K562 (cell line): ENCODE measurements around the gene BTNL8. TPM values are rescaled to one million over a fixed set of nuclear protein-coding genes. Genes with fewer than 3 reads are reported as not detected.

Experiments
- GATAD2B ChIP-seq: fragments of 450-650 bp; IDR thresholded peaks from 2 replicates; pipeline ENCODE4 v1.6.1; 2017; ENCODE audit warnings: mild to moderate bottlenecking, borderline replicate concordance
- ZNF133 ChIP-seq: fragments of 250-450 bp; sonication (Bioruptor Pico); IDR thresholded peaks from 2 replicates; pipeline ENCODE4 v1.4.0; 2020; ENCODE audit warnings: mild to moderate bottlenecking
- ZNF586 ChIP-seq: fragments of 450-650 bp; formaldehyde crosslinking; conservative IDR thresholded peaks from 2 replicates; pipeline ENCODE4 v1.4.0; 2020; ENCODE audit warnings: mild to moderate bottlenecking, moderate library complexity
- polyA plus RNA-seq, 8 experiments: library from polyadenylated mRNA; depleted of rRNA in 4 of 8; stranded (reverse) in 5 of 8; unstranded in 3 of 8; fragments of >200 nt; fragmentation: Nextera tagmentation in 2 of 8; fragmentation: Illumina TruSeq in 1 of 8; extraction: Ambion mirVana in 2 of 8; extraction: Trizol in 1 of 8; gene quantifications; 2 replicates each; pipeline versions ENCODE4 v1.2.1 to v1.2.3, GENCODE V29; 2011 to 2014; ENCODE audit warnings: inconsistent platforms in 1 of 8, missing spikeins in 1 of 8
- total RNA-seq, 7 experiments: library from RNA; depleted of rRNA in 6 of 7; stranded (reverse); fragments of >200 nt in 6 of 7; fragmentation: Illumina TruSeq in 2 of 7; extraction: Trizol in 2 of 7; gene quantifications; 2 replicates each; pipeline versions ENCODE4 v1.2.1 to v1.2.3, GENCODE V29; 2011 to 2021; ENCODE audit warnings: low replicate concordance in 1 of 7
- TF ChIP-seq, protein P1 (sequence below): fragments of 450-650 bp; IDR thresholded peaks from 2 replicates; pipeline ENCODE4 v1.6.1; 2018; ENCODE audit not compliant: partially characterized antibody
- TF ChIP-seq, protein P2 (sequence below), 2 experiments: fragments of 450-650 bp in 1 of 2; sonication (generic) in 1 of 2; formaldehyde crosslinking in 1 of 2; IDR thresholded peaks; 2 replicates each; pipeline versions ENCODE4 v1.7.1 to v1.9.0; 2016 to 2022; ENCODE audit warnings: inconsistent platforms in 1 of 2, mild to moderate bottlenecking in 1 of 2, missing genetic modification reagents in 1 of 2

The BTNL8 gene
- total and polyA plus RNA-seq, 9 of the 15 experiments (the other 6 are each of a cell fraction or from before 2014, with no cell fraction given) = 0.04 to 0.18 (median 0.07) TPM; not detected in 6

DNA sequence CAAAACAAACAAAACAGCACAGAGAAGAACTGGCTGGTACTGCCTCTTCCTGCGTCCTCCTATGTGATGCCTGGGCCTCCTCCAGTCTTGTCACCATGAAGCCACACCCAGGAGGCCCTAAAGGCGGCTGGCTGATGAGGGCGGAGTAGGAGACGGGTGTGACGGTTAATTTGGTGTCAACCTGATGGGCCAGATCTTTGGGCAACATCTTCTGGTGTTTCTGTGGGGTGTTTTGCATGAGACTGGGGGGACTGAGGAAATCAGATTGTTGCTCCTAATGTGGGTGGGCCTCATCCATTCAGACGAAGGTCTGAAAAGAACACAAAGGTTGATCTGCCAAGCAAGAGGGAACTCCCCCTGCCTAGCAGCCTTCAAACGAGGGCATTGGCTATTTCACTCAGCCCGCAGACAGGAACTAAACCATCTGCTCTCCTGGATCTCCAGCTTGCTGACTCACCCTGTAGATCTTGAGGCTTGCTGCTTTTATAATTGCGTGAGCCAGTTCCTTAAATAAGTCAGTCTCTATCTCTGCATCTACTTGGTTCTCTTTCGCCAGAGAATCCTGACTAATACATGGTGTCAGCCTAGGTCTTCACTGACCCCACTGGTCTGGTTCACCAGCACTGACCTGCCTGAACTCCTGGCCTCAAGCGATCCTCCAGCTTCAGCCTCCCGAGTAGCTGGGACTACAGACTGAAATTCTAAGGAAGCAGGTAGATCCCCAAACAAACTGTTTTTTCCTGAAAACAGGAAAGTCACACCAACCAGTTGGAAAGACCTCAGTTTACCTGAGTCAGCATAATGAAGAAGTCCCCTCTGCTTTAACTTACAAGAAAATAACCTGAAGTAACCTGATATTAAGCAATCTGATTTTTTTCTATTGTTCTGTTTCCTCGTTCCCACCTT lies 25.1 kb upstream of the BTNL8 start (continued):
- TF ChIP-seq ZNF586 (CRISPR knock-in tag) = no peak
- TF ChIP-seq GATAD2B = no peak
- no peak for TF ChIP-seq ZNF133
- TF ChIP-seq, protein P1, sequence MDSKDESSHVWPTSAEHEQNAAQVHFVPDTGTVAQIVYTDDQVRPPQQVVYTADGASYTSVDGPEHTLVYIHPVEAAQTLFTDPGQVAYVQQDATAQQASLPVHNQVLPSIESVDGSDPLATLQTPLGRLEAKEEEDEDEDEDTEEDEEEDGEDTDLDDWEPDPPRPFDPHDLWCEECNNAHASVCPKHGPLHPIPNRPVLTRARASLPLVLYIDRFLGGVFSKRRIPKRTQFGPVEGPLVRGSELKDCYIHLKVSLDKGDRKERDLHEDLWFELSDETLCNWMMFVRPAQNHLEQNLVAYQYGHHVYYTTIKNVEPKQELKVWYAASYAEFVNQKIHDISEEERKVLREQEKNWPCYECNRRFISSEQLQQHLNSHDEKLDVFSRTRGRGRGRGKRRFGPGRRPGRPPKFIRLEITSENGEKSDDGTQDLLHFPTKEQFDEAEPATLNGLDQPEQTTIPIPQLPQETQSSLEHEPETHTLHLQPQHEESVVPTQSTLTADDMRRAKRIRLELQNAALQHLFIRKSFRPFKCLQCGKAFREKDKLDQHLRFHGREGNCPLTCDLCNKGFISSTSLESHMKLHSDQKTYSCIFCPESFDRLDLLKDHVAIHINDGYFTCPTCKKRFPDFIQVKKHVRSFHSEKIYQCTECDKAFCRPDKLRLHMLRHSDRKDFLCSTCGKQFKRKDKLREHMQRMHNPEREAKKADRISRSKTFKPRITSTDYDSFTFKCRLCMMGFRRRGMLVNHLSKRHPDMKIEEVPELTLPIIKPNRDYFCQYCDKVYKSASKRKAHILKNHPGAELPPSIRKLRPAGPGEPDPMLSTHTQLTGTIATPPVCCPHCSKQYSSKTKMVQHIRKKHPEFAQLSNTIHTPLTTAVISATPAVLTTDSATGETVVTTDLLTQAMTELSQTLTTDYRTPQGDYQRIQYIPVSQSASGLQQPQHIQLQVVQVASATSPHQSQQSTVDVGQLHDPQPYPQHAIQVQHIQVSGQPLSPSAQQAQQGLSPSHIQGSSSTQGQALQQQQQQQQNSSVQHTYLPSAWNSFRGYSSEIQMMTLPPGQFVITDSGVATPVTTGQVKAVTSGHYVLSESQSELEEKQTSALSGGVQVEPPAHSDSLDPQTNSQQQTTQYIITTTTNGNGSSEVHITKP = peak; percentile 75
- TF ChIP-seq, protein P2, sequence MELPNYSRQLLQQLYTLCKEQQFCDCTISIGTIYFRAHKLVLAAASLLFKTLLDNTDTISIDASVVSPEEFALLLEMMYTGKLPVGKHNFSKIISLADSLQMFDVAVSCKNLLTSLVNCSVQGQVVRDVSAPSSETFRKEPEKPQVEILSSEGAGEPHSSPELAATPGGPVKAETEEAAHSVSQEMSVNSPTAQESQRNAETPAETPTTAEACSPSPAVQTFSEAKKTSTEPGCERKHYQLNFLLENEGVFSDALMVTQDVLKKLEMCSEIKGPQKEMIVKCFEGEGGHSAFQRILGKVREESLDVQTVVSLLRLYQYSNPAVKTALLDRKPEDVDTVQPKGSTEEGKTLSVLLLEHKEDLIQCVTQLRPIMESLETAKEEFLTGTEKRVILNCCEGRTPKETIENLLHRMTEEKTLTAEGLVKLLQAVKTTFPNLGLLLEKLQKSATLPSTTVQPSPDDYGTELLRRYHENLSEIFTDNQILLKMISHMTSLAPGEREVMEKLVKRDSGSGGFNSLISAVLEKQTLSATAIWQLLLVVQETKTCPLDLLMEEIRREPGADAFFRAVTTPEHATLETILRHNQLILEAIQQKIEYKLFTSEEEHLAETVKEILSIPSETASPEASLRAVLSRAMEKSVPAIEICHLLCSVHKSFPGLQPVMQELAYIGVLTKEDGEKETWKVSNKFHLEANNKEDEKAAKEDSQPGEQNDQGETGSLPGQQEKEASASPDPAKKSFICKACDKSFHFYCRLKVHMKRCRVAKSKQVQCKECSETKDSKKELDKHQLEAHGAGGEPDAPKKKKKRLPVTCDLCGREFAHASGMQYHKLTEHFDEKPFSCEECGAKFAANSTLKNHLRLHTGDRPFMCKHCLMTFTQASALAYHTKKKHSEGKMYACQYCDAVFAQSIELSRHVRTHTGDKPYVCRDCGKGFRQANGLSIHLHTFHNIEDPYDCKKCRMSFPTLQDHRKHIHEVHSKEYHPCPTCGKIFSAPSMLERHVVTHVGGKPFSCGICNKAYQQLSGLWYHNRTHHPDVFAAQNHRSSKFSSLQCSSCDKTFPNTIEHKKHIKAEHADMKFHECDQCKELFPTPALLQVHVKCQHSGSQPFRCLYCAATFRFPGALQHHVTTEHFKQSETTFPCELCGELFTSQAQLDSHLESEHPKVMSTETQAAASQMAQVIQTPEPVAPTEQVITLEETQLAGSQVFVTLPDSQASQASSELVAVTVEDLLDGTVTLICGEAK (IDR thresholded peaks at IDR 0.05) = 0 out of 2 replicates have a peak, but pooled peaks have one; percentile 26
- TF ChIP-seq, protein P2 (CRISPR knock-in tag; IDR thresholded peaks at IDR 0.05) = no peak
